ENCODE measurements around the gene ZNF28. TPM values are rescaled to one million over a fixed set of nuclear protein-coding genes. Genes with fewer than 3 reads are reported as not detected.
"Not testable (repeated sequence)": the region's sequence is repeated elsewhere in the genome, so short reads cannot be mapped to it uniquely, and the experiment has no call there.

ZNF28 gene
- total RNA-seq, 1 donor from 2014 or later = 26.5 TPM

GRCh38 chr19:52778811-52779210, 42.6 kb downstream of the ZNF28 start:
- DNase-seq (ENCODE audit: low spot score) = no peak

GRCh38 chr19:52756447-52756846, 65.0 kb downstream of the ZNF28 start:
- DNase-seq (ENCODE audit: low spot score) = not testable (repeated sequence)

GRCh38 chr19:52749780-52750179, 71.7 kb downstream of the ZNF28 start:
- no peak for DNase-seq (ENCODE audit: low spot score)

- DNase-seq (ENCODE audit: low spot score) = peak; percentile 62
Observed at GRCh38 chr19:52748336-52748950, 73.0 kb downstream of the ZNF28 start.

Other genes starting within 250 kb of the ZNF28 start
- gene ZNF83, start 183.3 kb downstream of the ZNF28 start, total RNA-seq (ENCODE audit: insufficient read depth, low replicate concordance) = 40.7 TPM
- gene ZNF611, start 86.6 kb downstream of the ZNF28 start, total RNA-seq (ENCODE audit: insufficient read depth, low replicate concordance) = 15.2 TPM
- 35.2 TPM for gene ZNF600, start 34.8 kb downstream of the ZNF28 start, total RNA-seq (ENCODE audit: insufficient read depth, low replicate concordance)
- gene ZNF468, start 36.0 kb upstream of the ZNF28 start, total RNA-seq (ENCODE audit: insufficient read depth, low replicate concordance) = 22.1 TPM
- gene ZNF320, start 76.0 kb upstream of the ZNF28 start, total RNA-seq (ENCODE audit: insufficient read depth, low replicate concordance) = 13.0 TPM
- gene ZNF888, start 101.8 kb upstream of the ZNF28 start, total RNA-seq (ENCODE audit: insufficient read depth, low replicate concordance) = 7.0 TPM
- gene ZNF816, start 141.2 kb upstream of the ZNF28 start, total RNA-seq (ENCODE audit: insufficient read depth, low replicate concordance) = 8.9 TPM
- gene ERVV-1, start 192.3 kb upstream of the ZNF28 start, total RNA-seq (ENCODE audit: insufficient read depth, low replicate concordance) = 2.4 TPM
- 2.9 TPM for gene ERVV-2, start 223.1 kb upstream of the ZNF28 start, total RNA-seq (ENCODE audit: insufficient read depth, low replicate concordance)